Omental fat pad (tissue), 4 donors: ENCODE data around the gene SHTN1. TPM values are rescaled to one million over a fixed set of nuclear protein-coding genes. Genes with fewer than 3 reads are reported as not detected.

Experiments used
- ATAC-seq: fragments of 150-250 bp; one replicate; pipeline ENCODE4 v1.9.1; 2016; ENCODE audit warnings: mild to moderate bottlenecking, moderate library complexity; ENCODE audit not compliant: low FRiP score
- DNase-seq: peaks from one replicate; pipeline ENCODE4 v3.0.0-alpha.2; 2019; ENCODE audit warnings: low spot score
- CTCF ChIP-seq, 3 donors: fragments of 450-650 bp; IDR thresholded peaks; one replicate each; pipeline ENCODE4 v1.5.1; 2016 to 2017; ENCODE audit warnings: antibody characterized with exemption in 3 of 3, mild to moderate bottlenecking in 3 of 3, moderate library complexity in 2 of 3
- total RNA-seq, 4 donors: library from RNA; depleted of rRNA; stranded (reverse); fragments of >200 nt; gene quantifications; one replicate each; pipeline ENCODE4 v1.1.0, GENCODE V29; 2016

SHTN1 gene
- total RNA-seq, 4 donors from 2014 or later, result 6.3 to 29.9 (median 13.9) TPM

GRCh38 chr10:117004227-117005025 lies 561 bp downstream of the SHTN1 start:
- ATAC-seq (peak; percentile 74), DNase-seq (no peak)
- no peak for TF ChIP-seq CTCF (IDR thresholded peaks at IDR 0.05)

GRCh38 chr10:117003336-117003735 lies 1.7 kb downstream of the SHTN1 start:
- DNase-seq (no peak), ATAC-seq (no peak)
- TF ChIP-seq CTCF (IDR thresholded peaks at IDR 0.05), result no peak

- DNase-seq (no peak), ATAC-seq (no peak)
- no peak for TF ChIP-seq CTCF (IDR thresholded peaks at IDR 0.05)
Observed at GRCh38 chr10:117002206-117002605, 2.8 kb downstream of the SHTN1 start.

- DNase-seq (no peak), ATAC-seq (no peak)
- TF ChIP-seq CTCF (IDR thresholded peaks at IDR 0.05), result no peak
Observed at GRCh38 chr10:117001144-117001543, 3.8 kb downstream of the SHTN1 start.

GRCh38 chr10:117000580-117000979 lies 4.4 kb downstream of the SHTN1 start:
- no peak for DNase-seq
- no peak for ATAC-seq
- TF ChIP-seq CTCF (IDR thresholded peaks at IDR 0.05), result no peak

- no peak for DNase-seq
- no peak for TF ChIP-seq CTCF (IDR thresholded peaks at IDR 0.05)
Observed at GRCh38 chr10:116998172-116998571, 6.8 kb downstream of the SHTN1 start.

GRCh38 chr10:116997015-116997414 lies 8.0 kb downstream of the SHTN1 start:
- no peak for ATAC-seq
- no peak for DNase-seq
- no peak for TF ChIP-seq CTCF (IDR thresholded peaks at IDR 0.05)

More at GRCh38 chr10:116998172-116998571, 6.8 kb downstream of the SHTN1 start:
- no peak for ATAC-seq
